ENCODE results near the gene PHF14.

- TF ChIP-seq PPARA (CRISPR knock-in tag; IDR thresholded peaks at IDR 0.05; ENCODE audit: borderline replicate concordance): no peak
- no peak for TF ChIP-seq ARNTL (CRISPR knock-in tag; IDR thresholded peaks at IDR 0.05; ENCODE audit: borderline replicate concordance, low read depth)
- TF ChIP-seq PATZ1 (CRISPR knock-in tag; IDR thresholded peaks at IDR 0.05; ENCODE audit: borderline replicate concordance): no peak
- no peak for TF ChIP-seq OSR1 (CRISPR knock-in tag; IDR thresholded peaks at IDR 0.05)
Observed at GRCh38 chr7:10981317-10981716, 7.6 kb downstream of the PHF14 start.
